Measurements from ENCODE around the gene NPAS3.

The NPAS3 gene

DNA sequence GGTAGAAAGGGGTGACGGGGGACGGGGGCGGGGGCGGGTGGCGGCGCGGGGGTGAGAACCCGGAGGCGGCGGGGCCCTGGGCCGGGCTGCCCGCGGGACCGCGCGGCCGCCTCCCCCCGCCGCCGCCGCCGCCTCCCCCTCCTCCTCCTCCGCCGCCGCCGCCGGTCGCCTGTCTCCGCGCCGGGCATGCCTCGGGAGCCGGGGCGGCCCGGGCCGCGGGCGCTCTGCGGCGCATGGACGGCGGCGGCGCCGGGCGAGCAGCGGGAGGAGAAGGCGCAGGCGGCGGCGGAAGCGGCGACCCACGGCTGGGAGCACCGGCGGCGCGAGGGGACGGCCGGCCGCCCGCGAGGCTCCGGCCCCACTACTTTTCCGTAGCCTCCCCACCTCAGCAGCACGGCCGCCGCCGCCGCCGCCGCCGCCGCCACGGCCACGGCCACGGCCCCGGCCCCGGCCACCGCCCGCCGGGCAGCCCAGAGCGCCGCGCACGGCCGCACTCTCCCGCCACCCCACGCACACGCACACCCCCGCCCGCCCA is at the start of gene NPAS3:
Gene NPAS3 (plus strand): TSS at position 161 of the 535 bp plus-strand sequence.
- no peak for DNase-seq

DNA sequence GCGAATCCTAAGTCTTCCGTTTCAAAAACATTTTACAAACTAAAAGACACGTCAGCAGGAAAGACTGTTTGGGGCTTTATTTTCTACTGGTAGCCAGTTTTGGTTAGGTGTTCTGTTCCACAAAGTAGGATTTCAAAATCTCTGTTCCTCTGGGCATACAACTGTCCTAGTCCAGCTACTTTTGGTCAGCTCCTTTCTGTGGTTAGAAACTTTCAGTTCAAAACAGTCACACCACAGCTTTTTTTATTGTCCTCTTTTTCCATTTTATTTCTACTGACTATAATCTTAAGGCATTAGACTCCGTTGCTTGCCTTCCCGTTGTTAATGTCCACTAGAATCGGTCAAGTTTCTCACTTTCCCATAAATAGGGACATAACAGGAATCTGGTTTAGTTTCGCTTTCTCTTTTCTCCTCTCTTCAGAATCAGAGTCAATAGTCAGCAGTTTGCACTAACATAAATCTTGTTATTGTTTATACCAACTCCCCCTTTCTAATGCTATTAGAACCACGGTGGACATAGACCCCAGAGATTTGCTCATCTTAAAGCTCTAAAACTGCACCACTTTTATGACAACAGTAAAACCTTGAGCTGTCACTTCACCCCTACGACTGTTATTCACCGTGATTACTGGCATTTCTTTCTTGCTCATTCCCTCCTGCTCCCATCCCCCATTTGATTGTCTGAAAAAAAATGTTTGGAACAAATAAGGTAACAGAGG is 41.5 kb upstream of the NPAS3 start:
- no peak for DNase-seq

DNA sequence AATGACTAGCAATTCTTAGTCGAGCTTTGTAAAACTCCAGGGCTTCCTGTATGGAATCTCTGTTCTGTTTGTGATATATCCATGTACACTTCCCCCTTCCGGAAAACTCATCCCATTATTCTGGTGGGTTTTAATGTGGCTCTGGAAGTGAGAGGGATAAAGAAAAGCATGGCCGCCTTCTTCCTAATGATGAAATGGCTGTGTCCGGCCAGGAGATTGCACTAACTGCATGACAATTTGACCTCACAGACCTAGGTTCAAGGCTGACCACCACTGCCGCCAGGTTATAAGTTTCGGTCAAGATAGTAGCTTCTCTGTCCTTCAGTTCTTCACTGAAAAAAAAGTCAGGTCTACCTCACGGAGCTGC is 41.0 kb upstream of the NPAS3 start:
- no peak for DNase-seq

DNA sequence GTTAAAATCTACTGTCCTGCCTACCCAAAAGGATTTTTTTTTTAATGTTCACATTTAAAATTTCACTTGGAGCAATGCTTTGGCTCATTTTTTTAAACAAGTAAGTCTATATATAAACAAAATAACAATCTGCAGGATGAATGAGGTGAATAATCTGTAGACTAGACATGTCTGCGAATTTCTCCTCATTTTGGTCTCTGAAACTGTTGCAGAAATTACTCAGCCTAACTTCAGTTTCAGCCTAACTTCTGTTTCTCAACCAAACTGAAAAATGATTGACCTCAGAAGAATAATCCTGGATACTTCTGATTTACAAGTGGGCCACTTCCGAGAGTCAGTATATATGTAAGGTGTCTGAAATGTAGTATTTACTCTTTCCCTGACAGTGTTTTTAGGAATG is 39.8 kb upstream of the NPAS3 start:
- DNase-seq, result no peak

DNA sequence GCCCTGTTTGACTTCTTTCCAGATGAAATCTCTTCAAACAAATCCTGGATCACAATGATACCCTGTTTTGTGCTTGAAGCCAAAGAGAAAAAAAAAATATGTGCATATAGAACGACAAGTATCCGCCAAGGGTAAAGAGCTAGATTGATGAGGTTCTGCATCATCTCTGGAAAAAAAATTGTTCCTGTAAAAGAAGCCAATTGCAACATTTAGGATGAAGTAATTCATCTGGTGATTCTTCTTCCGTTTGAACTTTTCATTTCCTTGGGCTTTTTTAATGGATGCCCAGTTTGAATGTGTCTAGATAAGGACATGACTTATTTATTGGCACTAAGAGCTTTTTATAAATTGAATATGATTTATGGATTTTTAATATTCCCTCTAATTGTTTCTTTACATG is 38.1 kb upstream of the NPAS3 start:
- no peak for DNase-seq

DNA sequence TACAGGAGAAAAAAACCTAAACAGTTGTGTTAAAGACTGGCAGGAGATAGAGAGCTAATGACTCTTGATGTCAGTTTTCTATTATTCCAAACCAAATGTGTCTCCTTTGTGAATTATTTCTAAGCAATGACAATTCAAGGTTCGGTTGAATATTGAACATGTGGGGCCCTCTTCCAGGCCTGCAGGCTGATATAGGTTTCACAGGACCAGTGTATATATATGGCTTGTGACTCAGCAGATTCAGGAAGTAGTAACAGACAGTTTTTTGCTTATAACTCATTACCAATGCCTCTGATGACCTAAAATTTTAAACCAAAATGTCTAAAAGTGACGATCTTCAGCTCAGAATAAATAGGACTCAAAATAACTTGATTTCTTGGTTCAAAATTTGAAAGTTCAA is 33.7 kb upstream of the NPAS3 start:
- no peak for DNase-seq

DNA sequence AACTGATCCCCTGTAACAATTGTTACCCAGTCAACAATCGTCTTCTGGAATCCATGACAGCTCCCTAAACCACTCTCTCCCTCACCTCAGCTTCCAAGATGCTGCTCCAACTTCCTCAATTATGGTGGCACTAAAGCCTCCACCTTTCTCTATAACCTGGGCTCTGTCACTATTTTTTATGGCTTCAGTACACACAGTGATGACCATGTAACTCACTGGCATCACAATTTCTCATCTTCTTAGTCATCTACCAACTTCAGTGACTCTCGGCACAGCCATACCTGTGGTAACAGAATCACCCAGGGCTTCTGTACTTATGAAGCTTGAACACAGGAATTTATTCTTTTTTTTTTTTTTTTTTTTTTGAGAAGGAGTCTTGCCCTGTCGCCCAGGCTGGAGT is 32.0 kb upstream of the NPAS3 start:
- no peak for DNase-seq

DNA sequence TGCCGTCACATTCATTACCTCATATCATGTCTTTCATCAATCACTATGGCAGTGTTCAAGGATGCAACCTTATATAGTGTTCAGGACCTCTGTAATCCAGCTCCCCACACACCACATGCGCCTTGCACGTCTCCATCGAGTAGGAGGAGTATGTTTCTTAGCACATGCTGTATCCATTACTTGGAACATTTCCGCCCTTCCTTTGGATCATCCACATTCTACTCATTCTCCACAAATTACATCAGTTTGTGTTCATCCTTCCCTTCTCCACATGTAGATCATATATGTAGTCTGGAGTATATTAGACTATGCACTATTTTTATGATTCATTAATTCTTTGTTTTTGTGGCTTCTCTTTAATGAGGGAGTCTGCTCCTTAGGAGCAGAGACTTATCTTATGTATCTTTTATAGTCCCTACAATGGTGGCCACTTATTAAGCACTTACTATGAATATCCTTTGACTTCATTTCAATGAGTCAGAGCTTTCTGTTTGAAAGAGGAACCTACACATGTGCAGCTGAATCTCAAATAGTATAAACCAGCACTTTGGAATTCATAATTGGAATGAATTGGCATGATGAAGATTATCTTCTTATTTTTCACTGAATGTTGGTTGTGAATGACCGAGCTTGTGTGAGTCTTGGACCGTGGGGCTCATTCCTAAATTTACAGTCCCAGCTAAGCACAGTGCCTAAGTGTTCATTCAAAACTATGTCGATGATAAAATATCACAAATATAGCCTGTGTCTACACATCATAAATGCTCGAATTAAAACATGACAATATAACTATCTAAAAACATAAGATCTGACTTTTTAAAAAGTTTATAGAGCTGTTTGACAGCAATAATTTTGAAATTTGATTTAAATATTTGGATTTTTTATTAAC is 30.2 kb upstream of the NPAS3 start:
- no peak for DNase-seq

DNA sequence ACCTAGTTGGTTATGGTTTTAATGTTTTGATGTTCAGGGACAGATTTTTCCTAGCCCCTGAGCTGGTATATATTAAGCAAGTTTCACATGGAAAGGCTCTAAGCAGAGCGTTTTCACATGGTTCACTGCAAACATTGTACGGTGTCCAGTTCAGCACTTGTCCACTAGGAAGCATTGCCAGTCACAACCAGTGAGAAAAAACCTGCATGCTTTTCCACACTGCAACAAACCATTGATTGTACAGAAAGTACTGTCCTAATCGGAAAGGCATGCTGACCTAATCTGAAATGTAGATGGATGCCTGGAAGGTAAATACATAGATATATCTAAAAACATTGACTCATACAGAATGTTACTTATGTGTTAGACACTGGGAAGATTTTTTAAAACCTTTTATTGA is 25.0 kb upstream of the NPAS3 start:
- DNase-seq, result no peak

DNA sequence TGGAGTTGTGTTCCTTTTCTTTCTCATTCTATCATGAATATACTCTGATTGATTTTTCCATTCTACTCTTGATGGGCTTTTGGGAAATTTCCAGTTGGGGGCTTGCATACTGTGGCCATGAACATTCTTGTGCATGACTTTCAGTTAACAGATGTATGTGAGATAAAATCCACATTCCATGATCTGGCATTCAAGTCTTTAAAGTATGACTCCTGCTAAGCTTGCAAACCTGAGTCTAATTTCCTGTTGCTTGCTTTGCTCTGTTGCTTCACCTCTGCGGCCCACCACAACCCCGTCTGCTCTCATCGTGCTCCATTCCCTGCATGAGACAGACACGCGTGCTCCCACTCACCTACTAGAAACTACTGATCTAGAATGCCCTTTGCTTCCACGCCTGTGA is 24.3 kb upstream of the NPAS3 start:
- DNase-seq, result no peak

DNA sequence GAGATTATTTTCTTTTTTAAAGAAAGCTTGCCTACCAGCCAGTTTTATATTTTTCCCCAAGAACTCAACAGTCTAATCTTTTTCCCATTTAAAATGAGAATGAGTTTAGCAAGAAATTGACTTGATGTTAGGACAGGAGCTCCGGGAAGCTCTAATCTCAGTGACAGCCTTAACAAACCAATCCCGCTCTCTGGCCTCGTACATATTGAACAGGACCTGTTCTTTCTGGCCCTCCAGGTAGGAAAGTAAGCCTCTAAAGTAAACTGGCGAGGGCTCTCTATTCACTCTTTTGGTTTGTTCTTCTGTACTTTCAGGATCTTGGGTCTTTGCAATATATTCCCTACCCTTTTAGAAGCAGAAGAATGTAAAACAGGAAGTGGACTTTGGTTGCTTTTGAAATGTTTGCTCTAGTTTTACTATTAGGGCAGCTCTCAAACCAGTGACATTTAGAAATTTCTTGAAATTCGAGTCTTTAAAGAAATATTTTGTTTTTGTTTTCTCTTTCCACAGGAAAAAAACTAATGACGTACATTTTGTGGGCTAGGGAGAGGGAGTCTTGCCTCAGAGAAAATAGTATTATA is 17.9 kb upstream of the NPAS3 start:
- DNase-seq, result no peak

DNA sequence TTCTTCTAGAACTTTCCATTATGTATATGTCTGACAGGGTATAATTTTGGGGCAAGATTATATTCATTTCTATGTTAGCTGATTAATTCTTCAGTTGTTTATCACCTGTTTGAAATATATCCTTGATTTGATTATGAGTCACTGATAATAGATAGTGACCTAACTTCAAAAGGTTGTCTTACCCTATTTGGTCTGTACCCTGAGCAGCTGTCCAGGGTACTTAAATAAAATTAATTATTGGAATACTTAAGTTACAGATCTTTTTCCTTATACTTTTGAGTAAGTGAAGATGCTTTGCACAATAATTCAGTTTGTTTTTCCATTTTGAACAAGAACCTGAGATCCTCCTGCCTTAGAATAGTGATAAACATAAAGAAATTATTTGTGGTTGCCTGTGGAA is 13.2 kb upstream of the NPAS3 start:
- DNase-seq, result no peak

DNA sequence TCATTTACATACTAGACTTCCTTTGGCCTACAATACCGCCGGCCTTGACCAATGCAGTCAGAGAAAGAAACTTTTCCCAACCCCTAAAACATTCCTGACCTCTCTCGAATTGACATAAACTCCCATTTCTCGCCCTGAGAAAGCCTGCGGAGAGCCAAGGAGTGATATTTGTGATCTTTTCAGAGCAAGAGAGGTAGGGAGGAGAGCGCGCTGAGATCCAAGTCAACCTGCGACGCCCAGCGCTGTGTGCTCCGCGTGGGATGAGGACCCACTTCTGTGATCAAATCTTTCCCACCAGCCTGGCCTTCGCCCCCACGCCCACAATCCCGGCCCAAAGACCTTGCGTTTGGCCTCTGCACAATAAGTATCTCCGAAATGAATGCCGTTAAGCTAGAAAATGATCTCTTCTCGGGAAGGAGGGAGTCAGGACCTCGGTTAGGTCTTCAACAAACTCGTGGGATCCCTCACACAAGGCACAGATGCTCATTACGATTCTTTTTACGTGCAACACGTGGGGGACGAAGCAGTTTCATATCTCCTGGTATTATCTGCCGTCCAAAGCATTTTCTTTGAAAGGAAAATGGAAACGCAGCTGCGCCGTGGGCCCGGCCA is 6.3 kb upstream of the NPAS3 start:
- DNase-seq, result no peak

DNA sequence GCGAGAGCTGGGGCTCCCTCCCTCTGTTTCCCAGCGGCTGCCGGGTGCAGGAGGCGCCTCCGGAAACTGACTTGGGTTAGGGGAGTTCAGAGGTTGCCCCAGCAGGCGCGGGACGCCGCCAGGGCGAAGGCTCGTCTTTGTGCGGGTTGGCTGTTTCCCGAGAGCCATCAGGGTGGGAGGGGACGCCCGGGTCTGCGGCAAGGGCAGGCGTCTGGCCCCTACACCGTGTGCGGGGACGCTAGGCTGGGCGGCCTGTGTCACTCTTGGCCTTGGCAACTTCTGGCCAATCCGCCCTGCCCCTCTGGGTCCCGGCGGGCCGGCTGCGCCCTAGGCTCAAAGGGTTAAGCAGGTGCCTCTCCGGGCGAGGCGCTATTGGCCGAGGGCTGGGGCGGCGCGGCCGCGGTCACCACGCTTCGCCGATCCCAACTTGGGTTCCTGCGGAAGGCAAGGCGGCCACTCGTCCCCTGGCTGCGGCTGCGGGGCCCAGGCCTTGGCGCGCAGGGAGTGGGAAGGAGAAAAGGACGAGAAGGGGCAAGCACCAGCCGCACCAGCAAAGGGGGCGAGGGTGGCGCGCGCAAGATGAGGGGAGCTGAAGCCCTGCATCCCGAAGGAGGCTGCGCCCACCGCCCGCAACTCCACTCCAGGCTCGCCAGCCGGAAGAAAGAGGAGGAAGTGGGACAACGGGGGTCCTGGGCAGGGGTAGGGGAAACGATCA is 5.6 kb upstream of the NPAS3 start:
- DNase-seq, result no peak

DNA sequence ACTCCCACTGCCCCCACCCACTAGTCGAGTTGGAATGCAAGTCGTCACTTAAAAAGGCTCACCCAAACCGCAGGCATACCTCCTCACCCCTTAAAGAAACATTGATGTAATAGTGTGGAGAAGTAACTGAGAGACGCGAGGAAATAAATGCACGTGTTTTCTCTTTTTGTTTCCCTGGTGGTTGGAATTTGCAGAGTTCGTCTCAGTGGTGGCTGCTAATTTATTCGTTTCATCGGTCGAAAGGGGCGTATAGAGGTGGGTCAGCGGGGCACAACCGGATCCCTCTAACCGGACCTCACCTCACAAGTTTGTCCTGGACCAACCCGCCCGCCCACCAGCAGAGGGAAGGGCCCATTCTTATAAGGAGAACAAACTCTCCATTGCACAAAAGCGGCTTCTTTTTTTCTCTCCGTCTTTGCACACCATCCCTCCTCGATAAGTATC is 5.0 kb upstream of the NPAS3 start:
- no peak for DNase-seq

DNA sequence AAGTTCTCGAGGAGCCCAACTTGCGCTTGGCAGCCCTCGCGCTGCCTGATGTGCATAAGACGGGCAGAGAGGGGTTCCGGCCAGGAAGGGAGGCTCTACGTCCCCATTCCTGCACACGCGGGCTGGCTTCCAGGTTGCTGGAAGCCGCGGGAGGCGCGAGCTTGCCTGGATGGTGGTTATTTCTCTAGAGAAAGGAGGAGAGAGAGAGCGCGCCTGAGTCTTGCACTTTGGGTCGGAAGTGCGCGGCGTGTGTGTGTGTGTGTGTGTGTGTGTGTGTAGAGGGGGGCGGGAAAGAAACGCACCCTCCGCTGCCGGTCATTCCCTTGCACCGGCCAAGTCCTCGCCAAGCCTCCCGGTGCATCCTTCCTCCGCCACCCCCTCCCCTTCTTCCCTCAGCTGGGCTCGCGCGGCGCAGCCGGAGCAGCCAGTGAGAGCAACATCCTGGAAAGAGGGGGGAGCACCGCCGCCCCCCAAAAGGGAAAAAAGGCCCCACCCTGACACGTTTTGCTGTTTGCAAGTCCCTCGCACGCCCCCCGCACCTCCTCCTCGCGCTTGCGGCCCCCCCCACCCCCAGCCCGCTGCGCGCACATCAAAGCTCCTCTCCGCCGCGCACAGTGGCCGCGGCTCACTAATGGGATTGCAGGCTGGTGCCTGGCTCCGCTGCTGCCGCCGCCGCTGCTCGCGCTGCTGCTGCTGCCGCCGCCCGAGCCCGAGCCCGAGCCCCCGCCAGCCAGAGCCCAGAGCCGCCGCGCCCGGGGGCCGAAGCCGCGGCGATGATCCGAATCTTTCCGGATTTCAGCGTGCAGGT is 4.4 kb upstream of the NPAS3 start:
- no peak for DNase-seq

DNA sequence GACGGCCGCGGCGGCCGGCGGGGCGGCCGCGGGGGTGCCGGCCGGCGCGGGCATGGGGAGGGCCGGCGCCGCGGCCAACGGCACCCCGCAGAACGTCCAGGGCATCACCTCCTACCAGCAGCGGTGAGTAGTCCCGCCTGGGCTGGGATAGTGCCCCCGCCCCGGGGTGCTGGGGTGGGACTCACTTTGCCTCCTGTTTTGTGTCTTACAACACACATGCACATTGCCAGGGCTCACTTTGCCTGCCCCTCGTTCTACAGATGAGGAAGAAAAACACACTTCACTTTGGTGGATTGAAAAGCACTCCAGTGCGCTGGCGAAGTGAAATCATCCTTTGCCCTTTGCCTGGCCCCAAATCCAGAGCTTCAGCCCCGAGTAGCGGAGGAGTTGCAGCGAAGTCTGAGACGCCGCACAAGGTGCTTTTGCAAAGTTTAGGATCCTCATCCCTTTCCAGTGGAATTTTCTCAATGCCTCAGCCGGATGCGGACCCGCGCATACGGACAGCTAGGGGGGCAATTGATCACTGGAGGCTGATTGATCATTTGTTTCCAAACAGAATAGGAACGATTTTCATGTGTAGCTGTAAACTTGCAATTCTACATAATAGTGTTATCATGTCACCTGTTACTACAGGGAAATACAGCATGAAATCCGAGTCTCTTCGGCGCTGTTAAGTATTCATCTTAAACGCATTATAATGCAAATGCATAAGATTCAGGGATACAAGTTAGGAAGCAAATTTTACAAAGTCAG is 3.6 kb upstream of the NPAS3 start:
- no peak for DNase-seq

DNA sequence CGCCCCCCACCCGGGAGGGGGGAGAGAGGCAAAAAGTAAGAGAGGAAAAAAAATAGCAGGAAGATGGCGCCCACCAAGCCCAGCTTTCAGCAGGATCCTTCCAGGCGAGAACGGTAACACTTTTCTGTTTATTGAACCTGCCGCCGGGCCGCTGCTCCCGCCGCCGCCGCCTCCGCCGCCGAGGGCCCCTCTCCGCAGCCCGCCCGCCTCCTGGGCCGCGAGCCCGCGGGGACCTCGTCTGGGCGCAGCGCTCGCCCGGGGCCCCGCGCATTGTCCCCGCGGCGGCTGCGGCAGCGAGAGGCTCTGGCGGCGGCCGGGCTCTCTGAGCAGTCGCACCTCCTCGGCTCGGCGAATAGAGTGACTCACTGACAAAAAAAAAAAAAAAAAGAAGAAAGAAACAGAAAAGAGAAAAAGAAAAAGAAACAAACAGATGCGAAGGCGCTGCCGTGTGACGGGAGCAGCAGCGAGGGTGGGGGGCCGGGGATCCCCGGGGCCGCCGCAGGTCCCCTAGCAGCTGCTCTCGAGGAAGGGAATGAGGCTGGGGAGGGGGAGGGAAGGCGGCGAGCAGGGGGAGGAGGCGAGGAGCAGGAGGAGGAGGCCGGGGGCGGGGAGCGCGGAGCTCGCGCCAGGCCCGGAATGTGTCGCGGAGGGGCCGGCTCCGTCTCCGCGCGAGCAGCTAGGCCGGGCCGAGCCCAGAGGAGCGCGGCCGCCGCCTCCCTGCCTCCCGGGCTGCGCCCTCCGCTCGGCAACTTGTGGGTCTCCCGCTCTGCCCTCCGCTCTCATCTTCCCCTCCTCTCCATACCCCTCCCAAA is 781 bp downstream of the NPAS3 start:
- no peak for DNase-seq

DNA sequence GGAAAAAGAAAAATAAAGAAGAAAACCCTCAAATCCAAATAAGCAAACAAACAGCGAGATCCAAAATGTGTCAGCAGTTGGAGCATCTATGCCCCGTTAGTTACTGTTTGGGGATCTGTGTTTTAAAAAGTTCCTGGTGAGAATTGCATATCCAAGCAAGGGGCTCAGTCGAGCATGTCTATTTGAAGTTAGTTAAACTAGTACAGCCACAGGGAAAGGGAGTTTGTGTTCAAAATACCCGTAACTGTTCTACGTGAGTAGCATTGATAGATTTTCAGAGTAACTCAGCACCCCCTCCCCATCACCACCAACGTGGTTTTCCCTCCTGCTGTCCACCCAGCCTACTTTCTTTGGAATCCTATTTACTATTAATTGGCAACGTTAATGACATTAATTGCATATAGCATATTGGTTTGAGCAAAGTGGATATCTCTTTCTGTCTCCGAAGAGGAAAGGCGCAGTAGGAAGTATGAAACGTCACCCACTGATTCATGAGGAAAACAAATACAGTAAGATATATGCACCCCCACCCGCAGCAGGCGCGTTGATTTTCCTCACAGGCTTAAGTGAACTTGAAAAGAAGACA is 1.5 kb downstream of the NPAS3 start:
- DNase-seq, result no peak

Measured in KG1 (cell line).